Right lobe of liver (tissue), 4 donors: ENCODE data around the gene SIRPA.

Experiments
- POLR2A ChIP-seq: fragments of 450-650 bp; IDR thresholded peaks from one replicate; pipeline ENCODE4 v1.6.1; 2017; ENCODE audit warnings: antibody characterized with exemption, mild to moderate bottlenecking
- TF ChIP-seq, protein P1 (sequence below), 4 donors: fragments of 200-600 bp in 3 of 4; fragments of 450-650 bp in 1 of 4; IDR thresholded peaks; one replicate each; pipeline versions ENCODE4 v1.5.1 to v1.8.0; 2016 to 2022; ENCODE audit warnings: antibody characterized with exemption in 4 of 4, mild to moderate bottlenecking in 2 of 4
- donor health status: DM: no; HTN: no; CAD: no.
- donor health status: DM: no; HTN: no; CAD: no.
- donor health status: DM: no; HTN: yes; CAD: no.

DNA sequence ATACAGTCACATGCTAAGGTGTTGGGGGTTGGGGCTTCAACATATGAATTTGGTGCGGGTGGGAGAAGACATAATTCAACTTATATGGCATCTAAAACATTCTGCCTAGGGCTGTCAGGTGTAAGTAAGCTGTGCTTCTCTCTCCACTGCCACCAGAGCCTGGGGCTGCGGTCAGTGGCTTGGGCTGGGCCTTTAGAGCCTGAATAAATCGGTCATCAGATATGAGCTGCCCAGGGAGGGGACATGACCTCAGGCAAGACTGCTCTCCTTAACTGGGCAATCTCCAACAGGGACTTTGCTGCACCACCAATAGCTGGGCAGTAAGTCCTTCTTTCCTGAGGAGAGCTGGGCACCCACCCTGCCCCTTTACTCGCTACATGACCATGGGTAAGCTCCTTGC lies 24.9 kb upstream of the SIRPA start:
- TF ChIP-seq, protein P1, sequence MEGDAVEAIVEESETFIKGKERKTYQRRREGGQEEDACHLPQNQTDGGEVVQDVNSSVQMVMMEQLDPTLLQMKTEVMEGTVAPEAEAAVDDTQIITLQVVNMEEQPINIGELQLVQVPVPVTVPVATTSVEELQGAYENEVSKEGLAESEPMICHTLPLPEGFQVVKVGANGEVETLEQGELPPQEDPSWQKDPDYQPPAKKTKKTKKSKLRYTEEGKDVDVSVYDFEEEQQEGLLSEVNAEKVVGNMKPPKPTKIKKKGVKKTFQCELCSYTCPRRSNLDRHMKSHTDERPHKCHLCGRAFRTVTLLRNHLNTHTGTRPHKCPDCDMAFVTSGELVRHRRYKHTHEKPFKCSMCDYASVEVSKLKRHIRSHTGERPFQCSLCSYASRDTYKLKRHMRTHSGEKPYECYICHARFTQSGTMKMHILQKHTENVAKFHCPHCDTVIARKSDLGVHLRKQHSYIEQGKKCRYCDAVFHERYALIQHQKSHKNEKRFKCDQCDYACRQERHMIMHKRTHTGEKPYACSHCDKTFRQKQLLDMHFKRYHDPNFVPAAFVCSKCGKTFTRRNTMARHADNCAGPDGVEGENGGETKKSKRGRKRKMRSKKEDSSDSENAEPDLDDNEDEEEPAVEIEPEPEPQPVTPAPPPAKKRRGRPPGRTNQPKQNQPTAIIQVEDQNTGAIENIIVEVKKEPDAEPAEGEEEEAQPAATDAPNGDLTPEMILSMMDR (IDR thresholded peaks at IDR 0.05): no peak
- no peak for TF ChIP-seq POLR2A
